Keratinocyte (primary cell): ENCODE data around the gene TEX19.

ENCODE experiments used
- EZH2 ChIP-seq: IDR thresholded peaks from one replicate; pipeline ENCODE4 v1.6.1; 2012; ENCODE audit warnings: inconsistent platforms, mild to moderate bottlenecking, low read length, moderate library complexity
- TF ChIP-seq, protein P1 (sequence below), 3 experiments: IDR thresholded peaks in 1 of 3; conservative IDR thresholded peaks in 1 of 3; optimal IDR thresholded peaks in 1 of 3; 2 replicates in 2 of 3; 3 replicates in 1 of 3; pipeline versions ENCODE3 to v1.5.1; 2011; ENCODE audit warnings: low read length in 3 of 3, mild to moderate bottlenecking in 3 of 3, moderate library complexity in 2 of 3, control low read depth in 1 of 3, inconsistent platforms in 1 of 3; ENCODE audit not compliant: insufficient read depth in 2 of 3; ENCODE audit errors: extremely low read depth in 1 of 3

DNA sequence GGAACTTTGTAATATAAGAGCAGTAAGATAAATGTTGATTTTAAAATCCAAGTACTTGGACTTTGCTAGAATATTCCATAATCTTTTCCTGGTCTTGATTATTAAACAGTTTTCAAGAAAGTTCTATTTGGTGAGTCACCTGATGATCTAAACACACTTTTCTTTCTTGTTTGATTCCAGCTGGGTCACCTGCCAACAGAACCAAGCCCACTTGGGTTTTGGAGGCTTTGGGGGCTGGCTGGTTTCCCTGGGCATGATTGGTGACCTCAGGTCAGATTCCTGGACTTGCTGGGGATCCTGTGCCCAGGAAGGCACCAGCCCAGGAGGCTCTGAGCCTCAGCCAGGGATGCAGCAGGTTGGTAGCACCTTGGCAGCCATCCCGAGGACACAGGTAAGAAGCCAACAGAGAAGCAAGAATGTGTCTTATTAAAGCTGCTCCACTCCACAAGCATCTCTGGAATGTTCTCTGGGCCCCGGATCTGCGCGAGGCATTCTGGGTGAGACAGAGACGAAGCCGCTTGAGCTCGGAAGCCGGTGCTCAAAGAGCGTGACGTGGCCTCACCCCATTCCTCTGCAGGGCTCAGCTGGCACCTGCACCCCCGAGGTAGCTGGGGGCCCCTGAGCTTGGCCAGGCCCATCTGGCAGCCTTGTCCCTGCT is 3.1 kb upstream of the TEX19 start:
- TF ChIP-seq, protein P1, sequence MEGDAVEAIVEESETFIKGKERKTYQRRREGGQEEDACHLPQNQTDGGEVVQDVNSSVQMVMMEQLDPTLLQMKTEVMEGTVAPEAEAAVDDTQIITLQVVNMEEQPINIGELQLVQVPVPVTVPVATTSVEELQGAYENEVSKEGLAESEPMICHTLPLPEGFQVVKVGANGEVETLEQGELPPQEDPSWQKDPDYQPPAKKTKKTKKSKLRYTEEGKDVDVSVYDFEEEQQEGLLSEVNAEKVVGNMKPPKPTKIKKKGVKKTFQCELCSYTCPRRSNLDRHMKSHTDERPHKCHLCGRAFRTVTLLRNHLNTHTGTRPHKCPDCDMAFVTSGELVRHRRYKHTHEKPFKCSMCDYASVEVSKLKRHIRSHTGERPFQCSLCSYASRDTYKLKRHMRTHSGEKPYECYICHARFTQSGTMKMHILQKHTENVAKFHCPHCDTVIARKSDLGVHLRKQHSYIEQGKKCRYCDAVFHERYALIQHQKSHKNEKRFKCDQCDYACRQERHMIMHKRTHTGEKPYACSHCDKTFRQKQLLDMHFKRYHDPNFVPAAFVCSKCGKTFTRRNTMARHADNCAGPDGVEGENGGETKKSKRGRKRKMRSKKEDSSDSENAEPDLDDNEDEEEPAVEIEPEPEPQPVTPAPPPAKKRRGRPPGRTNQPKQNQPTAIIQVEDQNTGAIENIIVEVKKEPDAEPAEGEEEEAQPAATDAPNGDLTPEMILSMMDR (optimal IDR thresholded peaks at IDR 0.05 in 1 of 3, IDR thresholded peaks at IDR 0.05 in 1 of 3, conservative IDR thresholded peaks at IDR 0.05 in 1 of 3; ENCODE audit: extremely low read depth in 1 of 3, insufficient read depth in 2 of 3, low read length in 3 of 3) = no peak
- TF ChIP-seq EZH2 = no peak
